Dendritic cell treated with granulocyte-macrophage colony-stimulating factor and Interleukin-4, amounts not matched to agents 40 ng/mL and 50 ng/mL, for 4 days (primary cell): ENCODE data around the gene IMMP2L.

Experiments
- H3K27ac Mint-ChIP-seq: one replicate; pipeline ENCODE4 v1.8.0; 2022; ENCODE audit warnings: mild to moderate bottlenecking, mixed read lengths
- H3K27me3 Mint-ChIP-seq: one replicate; pipeline ENCODE4 v1.8.0; 2022; ENCODE audit warnings: mild to moderate bottlenecking, mixed read lengths
- H3K36me3 Mint-ChIP-seq: one replicate; pipeline ENCODE4 v1.8.0; 2022; ENCODE audit warnings: low read depth, mixed read lengths
- H3K4me1 Mint-ChIP-seq: one replicate; pipeline ENCODE4 v1.8.0; 2022; ENCODE audit warnings: low read depth, mixed read lengths
- H3K4me3 Mint-ChIP-seq: one replicate; pipeline ENCODE4 v1.8.0; 2022; ENCODE audit warnings: mild to moderate bottlenecking, moderate library complexity, mixed read lengths
- H3K9me3 Mint-ChIP-seq: one replicate; pipeline ENCODE4 v1.8.0; 2022; ENCODE audit warnings: mixed read lengths
- intact Hi-C: fragments of 100-400 bp; cut with micrococcal nuclease; formaldehyde crosslinking; loops from one replicate; pipeline ENCODE4 v1.15.0; 2022

IMMP2L gene

DNA sequence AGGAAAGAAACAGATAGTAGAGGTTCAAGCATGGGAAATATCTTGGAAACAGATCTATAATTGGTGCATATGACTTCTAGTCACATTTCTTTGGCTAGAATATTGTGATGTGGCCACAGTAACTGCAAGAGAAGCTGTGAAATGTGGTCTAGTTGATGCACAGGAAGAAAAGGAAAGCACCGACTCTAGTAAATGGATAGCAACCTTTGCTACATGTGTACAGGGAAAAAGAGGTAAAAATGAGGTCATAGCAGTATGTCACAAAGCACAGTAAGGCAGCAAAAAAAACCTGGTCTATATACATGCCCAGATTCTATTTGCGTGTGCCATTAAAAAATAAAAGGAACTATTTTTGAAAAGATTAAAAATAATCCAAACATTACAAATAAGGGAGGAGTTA, 573.9 kb downstream of the IMMP2L start:
- Mint-ChIP-seq H3K9me3 (no peaks in the 10 kb centered on the region), H3K4me1 (no peaks in the 10 kb centered on the region), H3K27me3 (no peaks in the 10 kb centered on the region), H3K4me3 (no peak overlapping the region), H3K27ac (no peak overlapping the region), H3K36me3 (no peaks in the 10 kb centered on the region)
- intact Hi-C loops = no loop called here

DNA sequence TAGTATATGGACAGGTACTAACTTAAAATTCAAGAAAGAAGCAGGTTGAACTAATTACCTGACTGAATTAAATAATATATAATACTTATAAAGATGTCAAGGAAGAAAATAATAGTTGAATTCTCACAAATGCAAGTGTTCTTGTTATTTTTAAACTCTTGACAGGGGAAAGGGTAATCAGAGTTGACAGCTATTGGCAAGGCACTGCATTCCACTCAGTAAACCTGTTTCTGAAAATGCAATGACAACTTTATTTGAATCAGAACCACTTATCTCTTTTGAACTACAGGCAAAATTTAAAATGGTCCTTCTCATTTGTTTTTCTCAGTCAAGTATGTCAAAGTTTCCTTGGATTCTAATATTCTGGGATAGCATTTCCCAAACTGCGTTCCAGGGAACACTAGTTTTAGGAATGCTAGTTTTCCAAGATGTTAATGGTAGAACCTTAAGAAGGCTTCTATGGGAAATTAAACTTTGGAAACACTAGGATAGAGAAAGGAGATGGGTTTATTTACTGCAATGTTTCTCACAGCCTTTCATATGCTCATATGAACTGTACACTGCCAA, 575.1 kb downstream of the IMMP2L start:
- no peaks in the 10 kb centered on the region for H3K4me1 Mint-ChIP-seq
- H3K9me3 Mint-ChIP-seq = no peaks in the 10 kb centered on the region
- H3K36me3 Mint-ChIP-seq = no peaks in the 10 kb centered on the region
- no peaks in the 10 kb centered on the region for H3K27me3 Mint-ChIP-seq
- H3K4me3 Mint-ChIP-seq = no peak overlapping the region
- intact Hi-C loops = no loop called here
- H3K27ac Mint-ChIP-seq = no peak overlapping the region

DNA sequence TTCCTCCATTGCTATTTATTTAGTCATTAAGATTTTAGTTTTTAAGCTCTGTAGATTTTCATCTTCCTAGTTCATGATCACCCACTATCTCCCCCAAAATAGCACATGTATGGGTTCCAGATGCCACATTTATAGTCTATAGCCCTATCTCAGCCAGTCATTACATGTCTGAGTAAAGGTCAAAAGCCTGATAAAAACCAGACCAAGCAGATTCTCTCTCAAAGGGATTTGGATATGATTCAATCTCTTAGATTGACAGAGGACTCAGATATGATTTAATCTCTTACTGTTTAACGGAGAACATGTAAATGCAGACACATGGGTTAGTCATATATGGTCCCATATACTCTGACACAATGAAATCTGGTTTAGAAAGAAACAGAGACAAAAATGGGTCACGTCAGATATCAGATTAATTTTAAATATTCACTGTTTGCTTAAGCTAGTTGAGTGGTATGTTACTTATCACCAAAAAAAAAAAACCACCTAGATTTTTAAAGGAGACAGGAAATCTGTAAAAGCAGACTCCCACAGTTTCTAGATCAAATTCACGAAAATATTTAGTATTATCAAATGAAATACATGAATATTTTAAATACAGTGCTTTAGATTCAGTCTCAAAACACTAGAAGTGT, 578.4 kb downstream of the IMMP2L start:
- H3K27me3 Mint-ChIP-seq = no peaks in the 10 kb centered on the region
- no peak overlapping the region for H3K27ac Mint-ChIP-seq
- H3K4me1 Mint-ChIP-seq = no peaks in the 10 kb centered on the region
- H3K36me3 Mint-ChIP-seq = no peaks in the 10 kb centered on the region
- H3K4me3 Mint-ChIP-seq = no peak overlapping the region
- intact Hi-C loops = no loop called here
- no peaks in the 10 kb centered on the region for H3K9me3 Mint-ChIP-seq

DNA sequence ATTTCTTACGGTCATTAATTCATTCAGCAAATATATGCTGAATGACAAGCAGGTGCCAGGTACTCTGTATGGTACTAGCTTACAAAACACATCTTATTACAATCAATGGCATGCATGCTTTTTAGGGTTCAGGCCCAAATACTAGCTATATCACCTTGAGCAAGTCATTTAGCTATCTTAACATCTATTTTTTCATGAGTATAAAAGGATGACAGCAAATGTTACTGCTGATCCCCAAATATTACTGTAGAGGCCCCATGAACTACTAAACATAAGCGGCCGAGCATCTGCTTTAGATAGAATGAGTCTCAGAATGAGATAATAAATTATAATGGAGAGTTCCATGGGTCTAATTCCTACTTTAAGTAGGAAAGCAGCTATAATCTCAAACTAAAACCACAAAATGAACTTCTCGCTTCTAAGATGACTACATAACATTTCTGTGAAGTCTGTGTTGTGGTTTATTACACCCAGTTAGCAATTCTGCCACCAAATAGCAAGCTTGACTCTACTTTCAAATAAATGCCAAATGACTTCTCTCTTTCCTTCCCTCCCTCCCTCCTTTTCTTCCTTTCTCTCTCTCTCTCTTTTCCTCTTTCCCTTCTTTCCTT, 585.1 kb downstream of the IMMP2L start:
- intact Hi-C loops = no loop called here
- Mint-ChIP-seq H3K27ac (no peak overlapping the region), H3K36me3 (no peaks in the 10 kb centered on the region), H3K4me3 (no peak overlapping the region), H3K4me1 (no peaks in the 10 kb centered on the region), H3K9me3 (no peaks in the 10 kb centered on the region), H3K27me3 (no peaks in the 10 kb centered on the region)

DNA sequence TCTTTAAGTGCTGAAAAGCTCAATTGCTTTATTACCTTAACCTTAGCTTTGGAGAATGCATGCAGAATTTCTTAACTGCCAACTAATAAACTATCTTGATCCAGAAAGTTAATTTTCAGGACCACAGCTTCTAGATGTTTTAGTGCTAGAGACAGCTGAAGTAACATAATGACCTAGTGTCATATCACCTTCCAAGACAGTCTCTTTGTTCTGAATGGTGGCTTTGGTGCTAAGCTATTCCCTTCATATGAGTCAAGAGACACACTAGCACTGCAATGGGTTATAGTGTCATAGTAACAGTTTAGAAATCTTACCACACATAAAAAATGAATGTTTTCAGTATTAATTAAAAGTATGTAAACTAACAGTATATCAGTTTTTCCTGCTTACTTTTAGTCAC, 586.8 kb downstream of the IMMP2L start:
- H3K27ac Mint-ChIP-seq = no peak overlapping the region
- H3K9me3 Mint-ChIP-seq = no peaks in the 10 kb centered on the region
- H3K27me3 Mint-ChIP-seq = no peaks in the 10 kb centered on the region
- intact Hi-C loops = no loop called here
- no peaks in the 10 kb centered on the region for H3K36me3 Mint-ChIP-seq
- H3K4me3 Mint-ChIP-seq = no peak overlapping the region
- no peaks in the 10 kb centered on the region for H3K4me1 Mint-ChIP-seq

DNA sequence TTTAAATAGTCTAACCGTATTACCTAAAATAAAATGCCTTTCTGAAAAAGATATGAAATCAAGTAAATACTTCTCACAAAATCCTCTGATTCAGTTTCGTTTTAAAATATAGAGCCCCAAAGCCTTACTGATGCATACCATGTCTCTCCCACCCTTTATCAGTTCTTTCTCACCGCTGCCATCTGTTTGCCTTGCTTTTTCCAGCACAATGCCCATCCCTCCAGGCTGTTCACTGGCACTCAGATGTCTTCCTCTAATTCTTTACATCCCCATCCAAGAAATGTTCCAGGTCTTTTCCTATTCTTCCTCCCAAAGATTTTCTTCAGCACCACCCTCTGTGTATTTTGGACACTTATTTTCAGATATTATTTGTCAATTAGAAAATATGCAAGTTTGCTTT, 587.9 kb downstream of the IMMP2L start:
- Mint-ChIP-seq H3K4me3 (no peak overlapping the region), H3K36me3 (no peaks in the 10 kb centered on the region), H3K27ac (no peak overlapping the region), H3K27me3 (no peaks in the 10 kb centered on the region), H3K4me1 (no peaks in the 10 kb centered on the region), H3K9me3 (no peaks in the 10 kb centered on the region)
- intact Hi-C loops = no loop called here

DNA sequence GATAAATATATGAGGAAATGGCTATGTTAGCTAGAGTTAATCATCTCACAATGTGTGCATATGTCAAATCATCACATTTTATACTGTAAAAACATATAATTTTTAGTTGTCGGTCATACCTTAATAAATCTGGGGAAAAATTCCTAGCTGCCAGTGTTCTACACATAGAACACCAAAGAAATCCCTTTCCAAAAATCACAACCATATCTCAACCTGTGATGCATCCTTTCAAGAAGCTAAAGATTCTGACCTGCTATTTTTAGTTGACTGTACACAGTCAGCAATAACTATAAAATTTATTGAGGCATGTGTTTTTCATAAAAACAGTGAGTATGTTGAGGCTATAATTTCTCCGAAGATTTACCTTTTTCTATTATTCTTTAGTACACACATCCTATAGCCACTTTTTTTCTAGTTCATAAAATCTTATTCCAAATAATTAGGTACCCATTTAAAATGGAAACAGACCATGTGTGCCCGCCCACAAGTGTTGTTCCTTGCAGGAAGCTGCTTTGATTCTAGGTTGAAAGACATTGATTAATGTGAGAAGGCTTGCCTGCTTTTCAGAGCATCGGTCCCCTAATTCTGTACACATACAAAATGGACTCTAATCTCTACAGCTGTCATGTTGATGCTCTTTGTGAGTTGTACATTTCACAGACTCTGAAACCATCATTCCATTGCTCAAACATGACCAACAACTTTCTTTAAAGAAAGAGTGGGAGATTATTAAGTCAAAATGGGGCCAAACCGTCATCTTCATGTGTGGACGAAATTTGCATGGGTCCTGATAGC, 588.9 kb downstream of the IMMP2L start:
- Mint-ChIP-seq H3K27me3 (no peaks in the 10 kb centered on the region), H3K27ac (no peak overlapping the region), H3K4me3 (no peak overlapping the region), H3K36me3 (no peaks in the 10 kb centered on the region), H3K9me3 (no peaks in the 10 kb centered on the region), H3K4me1 (no peaks in the 10 kb centered on the region)
- intact Hi-C loops = no loop called here

DNA sequence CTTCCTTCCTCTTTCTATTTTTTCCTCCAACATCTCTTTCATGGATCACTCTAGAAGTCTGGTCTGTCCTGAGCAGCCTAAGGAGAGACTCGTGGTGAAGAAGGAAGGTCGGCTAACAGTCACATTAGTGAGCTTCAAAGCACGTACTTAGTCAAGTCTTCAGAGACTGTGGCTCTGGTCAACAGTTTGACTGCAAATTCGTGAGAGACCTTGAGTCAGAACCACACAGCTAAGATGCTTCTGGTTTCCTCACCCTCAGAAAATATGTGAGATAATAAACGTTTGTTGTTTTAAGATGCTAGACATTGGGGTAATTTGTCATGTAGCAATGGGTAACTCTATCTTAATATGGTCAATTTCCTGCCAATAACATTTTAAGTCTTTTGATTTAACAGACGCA, 597.5 kb downstream of the IMMP2L start:
- no peaks in the 10 kb centered on the region for H3K27me3 Mint-ChIP-seq
- no peaks in the 10 kb centered on the region for H3K4me1 Mint-ChIP-seq
- peaks cover 9% of the 10 kb centered on the region for H3K9me3 Mint-ChIP-seq
- intact Hi-C loops = no loop called here
- no peak overlapping the region for H3K4me3 Mint-ChIP-seq
- no peak overlapping the region for H3K27ac Mint-ChIP-seq
- H3K36me3 Mint-ChIP-seq = no peaks in the 10 kb centered on the region

DNA sequence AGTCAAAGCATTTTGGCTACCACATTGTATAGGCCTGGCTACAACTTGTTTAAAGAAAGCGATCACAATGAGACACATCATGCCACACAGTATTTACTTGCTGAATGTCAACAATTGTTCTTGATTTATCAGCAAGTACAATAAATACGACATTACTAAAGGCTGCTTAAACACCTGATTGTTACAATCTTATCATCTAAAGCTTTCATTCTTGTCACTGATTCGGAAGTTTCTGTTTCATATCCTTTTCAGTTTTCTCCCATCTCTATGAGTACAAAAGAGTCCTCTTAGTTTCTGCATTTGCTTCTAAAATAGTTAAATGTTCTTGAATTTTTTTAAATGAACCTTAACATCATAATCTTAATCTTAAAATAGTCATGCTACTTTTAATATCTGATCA, 599.5 kb downstream of the IMMP2L start:
- Mint-ChIP-seq H3K9me3 (peaks cover 9% of the 10 kb centered on the region), H3K4me3 (no peak overlapping the region), H3K36me3 (no peaks in the 10 kb centered on the region), H3K27me3 (no peaks in the 10 kb centered on the region), H3K27ac (no peak overlapping the region), H3K4me1 (no peaks in the 10 kb centered on the region)
- intact Hi-C loops = no loop called here

DNA sequence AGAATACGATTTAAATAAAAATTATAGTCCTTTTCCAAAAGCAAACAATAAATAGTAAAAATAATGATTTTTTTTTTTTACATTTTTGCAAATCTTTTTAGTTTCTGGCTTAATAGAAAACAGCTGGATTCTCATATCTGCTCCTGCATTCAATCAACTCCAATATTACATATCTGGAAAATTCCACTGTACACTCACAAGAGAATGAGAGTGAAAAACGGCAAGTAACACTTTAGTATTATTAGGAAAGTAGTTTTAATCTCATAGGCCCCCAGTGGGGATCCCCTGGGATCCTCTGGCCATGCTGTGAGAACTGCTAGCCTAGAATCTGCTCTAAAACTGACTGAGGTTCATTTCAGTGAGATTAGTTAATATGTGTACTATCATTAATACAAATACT, 599.9 kb downstream of the IMMP2L start:
- intact Hi-C loops = no loop called here
- no peak overlapping the region for H3K4me3 Mint-ChIP-seq
- H3K36me3 Mint-ChIP-seq = no peaks in the 10 kb centered on the region
- no peaks in the 10 kb centered on the region for H3K4me1 Mint-ChIP-seq
- H3K27me3 Mint-ChIP-seq = no peaks in the 10 kb centered on the region
- H3K9me3 Mint-ChIP-seq = peaks cover 9% of the 10 kb centered on the region
- no peak overlapping the region for H3K27ac Mint-ChIP-seq

DNA sequence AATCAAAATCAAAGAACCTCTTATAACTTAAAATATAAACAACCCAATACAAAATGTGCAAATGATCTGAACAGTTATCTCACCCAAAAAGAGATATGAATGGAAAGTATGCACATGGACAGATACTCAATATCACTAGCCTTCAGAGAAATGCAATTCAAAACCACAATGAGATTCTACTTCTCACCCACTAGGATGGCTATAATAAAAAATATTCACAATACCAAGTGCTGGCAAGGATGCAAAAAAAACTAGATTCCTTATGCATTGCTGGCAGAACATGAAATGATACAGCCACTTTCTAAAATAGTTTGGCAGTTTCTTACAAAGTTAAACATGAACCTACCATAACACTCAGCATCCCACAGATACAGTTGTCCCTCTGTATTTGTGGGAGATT, 601.5 kb downstream of the IMMP2L start:
- no peaks in the 10 kb centered on the region for H3K27me3 Mint-ChIP-seq
- no peaks in the 10 kb centered on the region for H3K4me1 Mint-ChIP-seq
- peaks cover 9% of the 10 kb centered on the region for H3K9me3 Mint-ChIP-seq
- H3K27ac Mint-ChIP-seq = no peak overlapping the region
- H3K36me3 Mint-ChIP-seq = no peaks in the 10 kb centered on the region
- no peak overlapping the region for H3K4me3 Mint-ChIP-seq
- intact Hi-C loops = no loop called here

DNA sequence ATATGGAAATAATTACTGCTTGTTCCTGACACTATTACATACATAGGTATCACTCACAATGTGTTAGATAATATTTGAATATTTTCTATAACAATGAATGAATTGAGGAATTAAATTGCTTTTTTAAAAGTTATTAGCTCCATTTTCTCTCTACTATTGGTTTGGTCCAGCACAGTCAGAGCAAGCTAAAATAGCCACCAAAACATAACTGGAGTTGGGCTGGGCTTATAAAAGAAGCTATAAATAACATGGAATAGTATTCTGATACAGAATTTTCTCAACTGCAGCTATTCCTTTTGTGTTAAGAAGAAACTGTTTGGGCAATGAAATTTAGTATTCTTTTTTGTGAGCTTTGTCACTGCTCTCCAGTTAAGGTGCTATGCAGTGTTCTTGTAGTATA, 614.0 kb downstream of the IMMP2L start:
- H3K9me3 Mint-ChIP-seq = peaks cover 14% of the 10 kb centered on the region
- no peaks in the 10 kb centered on the region for H3K27me3 Mint-ChIP-seq
- no peaks in the 10 kb centered on the region for H3K36me3 Mint-ChIP-seq
- H3K4me3 Mint-ChIP-seq = no peak overlapping the region
- H3K4me1 Mint-ChIP-seq = no peaks in the 10 kb centered on the region
- no peak overlapping the region for H3K27ac Mint-ChIP-seq
- intact Hi-C loops = no loop called here

DNA sequence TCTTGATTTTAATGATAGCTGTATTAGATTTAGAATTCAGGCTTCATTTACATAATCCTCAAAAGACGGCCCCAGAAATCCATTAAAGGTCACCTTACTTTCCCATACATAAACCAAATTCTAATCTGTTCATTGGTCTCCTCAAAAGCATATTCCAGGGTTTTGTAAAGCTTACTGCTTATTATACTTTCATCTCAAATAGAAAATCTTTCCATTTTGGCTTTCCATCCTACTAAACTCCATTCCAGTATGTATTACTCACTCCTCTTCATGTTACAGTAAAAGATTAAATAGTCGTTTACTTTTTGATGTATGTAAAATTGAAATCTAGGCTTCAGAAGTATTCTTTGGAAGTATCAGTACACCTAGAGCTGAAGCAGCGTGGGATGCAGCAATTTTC, 614.9 kb downstream of the IMMP2L start:
- no peak overlapping the region for H3K4me3 Mint-ChIP-seq
- H3K27ac Mint-ChIP-seq = no peak overlapping the region
- no peaks in the 10 kb centered on the region for H3K36me3 Mint-ChIP-seq
- no peaks in the 10 kb centered on the region for H3K4me1 Mint-ChIP-seq
- H3K27me3 Mint-ChIP-seq = no peaks in the 10 kb centered on the region
- intact Hi-C loops = no loop called here
- peaks cover 14% of the 10 kb centered on the region for H3K9me3 Mint-ChIP-seq

DNA sequence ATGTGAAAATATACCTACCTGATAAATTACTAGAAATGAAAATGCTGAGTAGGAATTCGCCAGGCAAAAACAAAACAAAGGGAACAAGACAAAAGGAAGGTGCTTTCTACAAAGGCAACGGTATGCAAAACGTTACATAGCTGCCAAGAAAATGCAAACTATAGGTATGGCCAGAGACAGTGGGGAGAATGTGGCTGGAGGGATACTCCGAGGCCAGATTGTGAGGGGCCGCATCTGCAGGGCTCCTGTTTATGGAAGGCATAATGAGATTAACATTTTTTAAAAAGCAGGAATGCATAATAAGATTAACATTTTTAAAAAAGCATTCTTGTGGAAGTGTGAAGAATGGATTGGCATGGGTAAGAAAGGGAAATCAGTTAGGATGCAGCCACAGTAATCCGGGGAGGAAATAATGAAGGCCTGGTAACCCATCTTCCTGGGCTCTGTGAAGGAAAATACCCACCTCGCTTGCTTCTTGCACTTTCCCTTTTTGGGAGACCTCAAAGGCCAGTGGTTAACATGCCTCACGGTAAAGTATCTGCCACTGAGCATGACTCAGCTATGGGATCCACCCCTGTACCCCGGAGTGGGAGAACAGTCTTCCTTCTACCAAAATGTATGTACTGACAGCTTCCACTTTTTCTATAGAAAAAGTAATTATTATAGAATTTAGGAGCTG, 617.2 kb downstream of the IMMP2L start:
- Mint-ChIP-seq H3K27ac (no peak overlapping the region), H3K36me3 (no peaks in the 10 kb centered on the region), H3K4me1 (no peaks in the 10 kb centered on the region), H3K9me3 (peaks cover 14% of the 10 kb centered on the region), H3K27me3 (no peaks in the 10 kb centered on the region), H3K4me3 (no peak overlapping the region)
- intact Hi-C loops = no loop called here
